Ascending aorta (tissue), 2 donors: ENCODE measurements around the gene AGAP1. TPM values are rescaled to one million over a fixed set of nuclear protein-coding genes. Genes with fewer than 3 reads are reported as not detected.
"Not testable (repeated sequence)": the region's sequence is repeated elsewhere in the genome, so short reads cannot be mapped to it uniquely, and the experiment has no call there.

ENCODE experiments used
- DNase-seq, 2 donors: peaks; one replicate each; pipeline ENCODE4 v3.0.0-alpha.2; 2019; ENCODE audit warnings: low spot score in 2 of 2
- H3K27ac ChIP-seq, 2 donors: fragments of 200-600 bp; sonication (generic); one replicate each; pipeline ENCODE4 v1.5.1; 2016 to 2017; ENCODE audit warnings: mild to moderate bottlenecking in 1 of 2
- H3K27me3 ChIP-seq: fragments of 200-600 bp; sonication (generic); one replicate; pipeline ENCODE4 v1.5.1; 2017
- H3K36me3 ChIP-seq, 2 donors: fragments of 200-600 bp; sonication (generic); one replicate each; pipeline ENCODE4 v1.5.1; 2016
- H3K4me1 ChIP-seq, 2 donors: fragments of 200-600 bp; sonication (generic); one replicate each; pipeline ENCODE4 v1.5.1; 2016 to 2017; ENCODE audit warnings: mild to moderate bottlenecking in 1 of 2
- H3K4me3 ChIP-seq, 2 donors: fragments of 200-600 bp; sonication (generic); one replicate each; pipeline ENCODE4 v1.5.1; 2016 to 2017; ENCODE audit warnings: mild to moderate bottlenecking in 1 of 2
- H3K9me3 ChIP-seq, 2 donors: fragments of 200-600 bp; sonication (generic); one replicate each; pipeline ENCODE4 v1.5.1; 2016
- CTCF ChIP-seq, 3 experiments: fragments of 200-600 bp in 2 of 3; fragments of 450-650 bp in 1 of 3; sonication (generic) in 2 of 3; IDR thresholded peaks; one replicate each; pipeline ENCODE4 v1.5.1; 2016 to 2019; ENCODE audit warnings: antibody characterized with exemption in 3 of 3, mild to moderate bottlenecking in 1 of 3, moderate library complexity in 1 of 3
- intact Hi-C: fragments of 100-400 bp; cut with DNase I; formaldehyde crosslinking; loops from one replicate; pipeline ENCODE4 v1.15.1; 2023
- total RNA-seq: library from RNA; depleted of rRNA; stranded (reverse); fragments of >200 nt; gene quantifications from one replicate; pipeline ENCODE4 v1.1.0, GENCODE V29; 2016

The AGAP1 gene
- total RNA-seq, 1 donor from 2014 or later = 19.7 TPM

GRCh38 chr2:235600926-235601325, 107.1 kb downstream of the AGAP1 start:
- no peaks in the 10 kb centered on the region for H3K9me3 ChIP-seq
- no peak for TF ChIP-seq CTCF (IDR thresholded peaks at IDR 0.05)
- H3K36me3 ChIP-seq = no peaks in the 10 kb centered on the region
- no peaks in the 10 kb centered on the region for H3K4me1 ChIP-seq
- H3K27me3 ChIP-seq = no peaks in the 10 kb centered on the region
- DNase-seq = no peak
- no peak overlapping the region for H3K4me3 ChIP-seq
- H3K27ac ChIP-seq = no peak overlapping the region
- intact Hi-C loops = no loop called here

- no peak for DNase-seq
These were observed 108.3 kb downstream of the AGAP1 start for GRCh38 chr2:235601960-235602704.

GRCh38 chr2:235602971-235603370, 109.1 kb downstream of the AGAP1 start:
- H3K27me3 ChIP-seq, H3K9me3 ChIP-seq, intact Hi-C loops, H3K4me3 ChIP-seq, H3K4me1 ChIP-seq, DNase-seq, H3K27ac ChIP-seq, H3K36me3 ChIP-seq: not testable (repeated sequence)

More at GRCh38 chr2:235601960-235602704, 108.3 kb downstream of the AGAP1 start:
- H3K9me3 ChIP-seq = no peaks in the 10 kb centered on the region
- no peaks in the 10 kb centered on the region for H3K4me1 ChIP-seq
- TF ChIP-seq CTCF (IDR thresholded peaks at IDR 0.05) = no peak
- no peak overlapping the region for H3K4me3 ChIP-seq
- no peaks in the 10 kb centered on the region for H3K27me3 ChIP-seq
- intact Hi-C loops = no loop called here
- no peaks in the 10 kb centered on the region for H3K36me3 ChIP-seq
- no peak overlapping the region for H3K27ac ChIP-seq

- no peaks in the 10 kb centered on the region for H3K9me3 ChIP-seq
- intact Hi-C loops = no loop called here
- H3K36me3 ChIP-seq = no peaks in the 10 kb centered on the region
- H3K27ac ChIP-seq = no peak overlapping the region
- no peak for DNase-seq
- no peaks in the 10 kb centered on the region for H3K4me1 ChIP-seq
- no peak for TF ChIP-seq CTCF (IDR thresholded peaks at IDR 0.05)
- no peak overlapping the region for H3K4me3 ChIP-seq
- no peaks in the 10 kb centered on the region for H3K27me3 ChIP-seq
These were observed 109.8 kb downstream of the AGAP1 start for GRCh38 chr2:235603659-235604058.

- DNase-seq = peak in 1 of 2 donors; percentile 86
These were observed 111.6 kb downstream of the AGAP1 start for GRCh38 chr2:235605312-235606003.

More at GRCh38 chr2:235605312-235606003, 111.6 kb downstream of the AGAP1 start:
- Histone ChIP-seq H3K27me3 (no peaks in the 10 kb centered on the region), H3K4me3 (no peak overlapping the region), H3K9me3 (no peaks in the 10 kb centered on the region), H3K36me3 (no peaks in the 10 kb centered on the region), H3K27ac (no peak overlapping the region), H3K4me1 (no peaks in the 10 kb centered on the region)
- intact Hi-C loops = no loop called here
- TF ChIP-seq CTCF (IDR thresholded peaks at IDR 0.05) = no peak
